ENCODE measurements around the gene CDHR5. TPM values are rescaled to one million over a fixed set of nuclear protein-coding genes. Genes with fewer than 3 reads are reported as not detected.

CDHR5 gene
- total and polyA plus RNA-seq, 9 of the 15 experiments (the other 6 are each of a cell fraction or from before 2014, with no cell fraction given): 0.16 TPM; not detected in 8

DNA sequence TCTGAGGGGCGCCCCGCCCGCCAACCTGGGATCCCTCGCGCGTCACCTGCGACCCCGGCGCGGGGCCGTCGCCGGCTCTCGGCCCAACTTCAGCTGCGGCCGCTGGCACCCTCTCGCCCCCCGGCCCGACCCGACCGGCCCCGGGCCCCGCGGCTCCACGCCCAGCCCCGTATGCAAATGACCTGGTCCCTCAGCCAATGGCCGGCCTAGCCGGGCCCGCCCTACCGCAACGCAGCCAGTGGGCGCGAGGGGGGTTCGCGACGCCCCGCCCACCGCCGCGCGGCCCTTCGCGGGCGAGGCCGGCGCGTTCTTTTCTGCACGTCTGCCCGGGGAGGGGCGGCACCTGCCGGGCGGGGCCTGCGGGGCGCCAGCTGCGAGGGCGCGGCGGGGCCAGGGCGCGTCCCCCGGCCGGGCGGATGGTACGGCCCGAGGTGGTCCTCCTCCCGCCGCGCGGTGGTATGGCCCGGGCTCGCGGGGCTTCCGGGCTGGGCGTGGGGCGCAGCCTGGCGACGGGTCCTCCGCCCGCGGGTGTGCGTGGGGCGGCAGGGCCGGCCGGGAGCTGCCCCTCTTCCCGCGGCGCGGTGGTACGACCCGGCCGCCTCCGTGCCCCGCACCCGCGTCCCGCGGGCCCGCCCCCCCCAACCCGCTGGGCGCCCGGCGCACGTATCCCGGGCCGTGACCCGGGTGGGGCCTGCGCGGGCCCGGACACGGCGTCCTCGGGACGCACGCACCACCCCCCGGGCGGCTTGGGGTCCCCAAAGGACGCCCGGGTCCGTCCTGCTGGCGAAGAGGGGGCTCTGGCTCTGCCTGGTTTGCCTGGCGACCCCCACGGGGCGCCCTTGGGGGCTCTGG lies 56.2 kb downstream of the CDHR5 start (continued):
- TF ChIP-seq, protein P1, sequence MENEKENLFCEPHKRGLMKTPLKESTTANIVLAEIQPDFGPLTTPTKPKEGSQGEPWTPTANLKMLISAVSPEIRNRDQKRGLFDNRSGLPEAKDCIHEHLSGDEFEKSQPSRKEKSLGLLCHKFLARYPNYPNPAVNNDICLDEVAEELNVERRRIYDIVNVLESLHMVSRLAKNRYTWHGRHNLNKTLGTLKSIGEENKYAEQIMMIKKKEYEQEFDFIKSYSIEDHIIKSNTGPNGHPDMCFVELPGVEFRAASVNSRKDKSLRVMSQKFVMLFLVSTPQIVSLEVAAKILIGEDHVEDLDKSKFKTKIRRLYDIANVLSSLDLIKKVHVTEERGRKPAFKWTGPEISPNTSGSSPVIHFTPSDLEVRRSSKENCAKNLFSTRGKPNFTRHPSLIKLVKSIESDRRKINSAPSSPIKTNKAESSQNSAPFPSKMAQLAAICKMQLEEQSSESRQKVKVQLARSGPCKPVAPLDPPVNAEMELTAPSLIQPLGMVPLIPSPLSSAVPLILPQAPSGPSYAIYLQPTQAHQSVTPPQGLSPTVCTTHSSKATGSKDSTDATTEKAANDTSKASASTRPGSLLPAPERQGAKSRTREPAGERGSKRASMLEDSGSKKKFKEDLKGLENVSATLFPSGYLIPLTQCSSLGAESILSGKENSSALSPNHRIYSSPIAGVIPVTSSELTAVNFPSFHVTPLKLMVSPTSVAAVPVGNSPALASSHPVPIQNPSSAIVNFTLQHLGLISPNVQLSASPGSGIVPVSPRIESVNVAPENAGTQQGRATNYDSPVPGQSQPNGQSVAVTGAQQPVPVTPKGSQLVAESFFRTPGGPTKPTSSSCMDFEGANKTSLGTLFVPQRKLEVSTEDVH (IDR thresholded peaks at IDR 0.05; ENCODE audit: low read depth, partially characterized antibody): no peak
- TF ChIP-seq, protein P2, sequence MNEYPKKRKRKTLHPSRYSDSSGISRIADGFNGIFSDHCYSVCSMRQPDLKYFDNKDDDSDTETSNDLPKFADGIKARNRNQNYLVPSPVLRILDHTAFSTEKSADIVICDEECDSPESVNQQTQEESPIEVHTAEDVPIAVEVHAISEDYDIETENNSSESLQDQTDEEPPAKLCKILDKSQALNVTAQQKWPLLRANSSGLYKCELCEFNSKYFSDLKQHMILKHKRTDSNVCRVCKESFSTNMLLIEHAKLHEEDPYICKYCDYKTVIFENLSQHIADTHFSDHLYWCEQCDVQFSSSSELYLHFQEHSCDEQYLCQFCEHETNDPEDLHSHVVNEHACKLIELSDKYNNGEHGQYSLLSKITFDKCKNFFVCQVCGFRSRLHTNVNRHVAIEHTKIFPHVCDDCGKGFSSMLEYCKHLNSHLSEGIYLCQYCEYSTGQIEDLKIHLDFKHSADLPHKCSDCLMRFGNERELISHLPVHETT (CRISPR knock-in tag; conservative IDR thresholded peaks at IDR 0.05 in 1 of 2, IDR thresholded peaks at IDR 0.05 in 1 of 2): peak in 1 of 2 experiments; percentile 75; a peak in 1 of 4 replicates
- TF ChIP-seq, protein P3, sequence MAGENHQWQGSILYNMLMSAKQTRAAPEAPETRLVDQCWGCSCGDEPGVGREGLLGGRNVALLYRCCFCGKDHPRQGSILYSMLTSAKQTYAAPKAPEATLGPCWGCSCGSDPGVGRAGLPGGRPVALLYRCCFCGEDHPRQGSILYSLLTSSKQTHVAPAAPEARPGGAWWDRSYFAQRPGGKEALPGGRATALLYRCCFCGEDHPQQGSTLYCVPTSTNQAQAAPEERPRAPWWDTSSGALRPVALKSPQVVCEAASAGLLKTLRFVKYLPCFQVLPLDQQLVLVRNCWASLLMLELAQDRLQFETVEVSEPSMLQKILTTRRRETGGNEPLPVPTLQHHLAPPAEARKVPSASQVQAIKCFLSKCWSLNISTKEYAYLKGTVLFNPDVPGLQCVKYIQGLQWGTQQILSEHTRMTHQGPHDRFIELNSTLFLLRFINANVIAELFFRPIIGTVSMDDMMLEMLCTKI (IDR thresholded peaks at IDR 0.05; ENCODE audit: partially characterized antibody): no peak
- TF ChIP-seq L3MBTL2 (IDR thresholded peaks at IDR 0.05) (peak; percentile 46), POLR2G (IDR thresholded peaks at IDR 0.05; ENCODE audit: low read depth, low read length) (peak; percentile 79), ZNF212 (CRISPR knock-in tag; IDR thresholded peaks at IDR 0.05) (no peak), JUND (IDR thresholded peaks at IDR 0.05; ENCODE audit: borderline replicate concordance, low read depth, low read length) (peak; percentile 91), JUND (tag; IDR thresholded peaks at IDR 0.05; ENCODE audit: borderline replicate concordance, low read depth, low read length) (no peak), ZNF146 (CRISPR knock-in tag; IDR thresholded peaks at IDR 0.05; ENCODE audit: unreplicated experiment) (no peak), EWSR1 (IDR thresholded peaks at IDR 0.05; ENCODE audit: borderline replicate concordance, low read depth, partially characterized antibody) (no peak), MYNN (IDR thresholded peaks at IDR 0.05) (no peak), MYNN (CRISPR knock-in tag; IDR thresholded peaks at IDR 0.05) (no peak), CHD2 (IDR thresholded peaks at IDR 0.05; ENCODE audit: low read depth, low read length) (0 out of 2 replicates have a peak, but pooled peaks have one; percentile 27), KLF1 (tag; IDR thresholded peaks at IDR 0.05) (peak; percentile 91)
- TF ChIP-seq, protein P4, sequence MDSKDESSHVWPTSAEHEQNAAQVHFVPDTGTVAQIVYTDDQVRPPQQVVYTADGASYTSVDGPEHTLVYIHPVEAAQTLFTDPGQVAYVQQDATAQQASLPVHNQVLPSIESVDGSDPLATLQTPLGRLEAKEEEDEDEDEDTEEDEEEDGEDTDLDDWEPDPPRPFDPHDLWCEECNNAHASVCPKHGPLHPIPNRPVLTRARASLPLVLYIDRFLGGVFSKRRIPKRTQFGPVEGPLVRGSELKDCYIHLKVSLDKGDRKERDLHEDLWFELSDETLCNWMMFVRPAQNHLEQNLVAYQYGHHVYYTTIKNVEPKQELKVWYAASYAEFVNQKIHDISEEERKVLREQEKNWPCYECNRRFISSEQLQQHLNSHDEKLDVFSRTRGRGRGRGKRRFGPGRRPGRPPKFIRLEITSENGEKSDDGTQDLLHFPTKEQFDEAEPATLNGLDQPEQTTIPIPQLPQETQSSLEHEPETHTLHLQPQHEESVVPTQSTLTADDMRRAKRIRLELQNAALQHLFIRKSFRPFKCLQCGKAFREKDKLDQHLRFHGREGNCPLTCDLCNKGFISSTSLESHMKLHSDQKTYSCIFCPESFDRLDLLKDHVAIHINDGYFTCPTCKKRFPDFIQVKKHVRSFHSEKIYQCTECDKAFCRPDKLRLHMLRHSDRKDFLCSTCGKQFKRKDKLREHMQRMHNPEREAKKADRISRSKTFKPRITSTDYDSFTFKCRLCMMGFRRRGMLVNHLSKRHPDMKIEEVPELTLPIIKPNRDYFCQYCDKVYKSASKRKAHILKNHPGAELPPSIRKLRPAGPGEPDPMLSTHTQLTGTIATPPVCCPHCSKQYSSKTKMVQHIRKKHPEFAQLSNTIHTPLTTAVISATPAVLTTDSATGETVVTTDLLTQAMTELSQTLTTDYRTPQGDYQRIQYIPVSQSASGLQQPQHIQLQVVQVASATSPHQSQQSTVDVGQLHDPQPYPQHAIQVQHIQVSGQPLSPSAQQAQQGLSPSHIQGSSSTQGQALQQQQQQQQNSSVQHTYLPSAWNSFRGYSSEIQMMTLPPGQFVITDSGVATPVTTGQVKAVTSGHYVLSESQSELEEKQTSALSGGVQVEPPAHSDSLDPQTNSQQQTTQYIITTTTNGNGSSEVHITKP (IDR thresholded peaks at IDR 0.05; ENCODE audit: partially characterized antibody): peak; percentile 91
- TF ChIP-seq, protein P5, sequence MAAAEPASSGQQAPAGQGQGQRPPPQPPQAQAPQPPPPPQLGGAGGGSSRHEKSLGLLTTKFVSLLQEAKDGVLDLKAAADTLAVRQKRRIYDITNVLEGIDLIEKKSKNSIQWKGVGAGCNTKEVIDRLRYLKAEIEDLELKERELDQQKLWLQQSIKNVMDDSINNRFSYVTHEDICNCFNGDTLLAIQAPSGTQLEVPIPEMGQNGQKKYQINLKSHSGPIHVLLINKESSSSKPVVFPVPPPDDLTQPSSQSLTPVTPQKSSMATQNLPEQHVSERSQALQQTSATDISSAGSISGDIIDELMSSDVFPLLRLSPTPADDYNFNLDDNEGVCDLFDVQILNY (CRISPR knock-in tag; IDR thresholded peaks at IDR 0.05): no peak
